SU-DHL-6 (cell line): ENCODE results near the gene UGT2A1.
"Not testable (repeated sequence)": the region's sequence is repeated elsewhere in the genome, so short reads cannot be mapped to it uniquely, and the experiment has no call there.

ENCODE experiments used
- H2AFZ ChIP-seq: fragments of 200-600 bp; sonication (generic); 2 replicates; pipeline ENCODE4 v1.6.1; 2014; ENCODE audit warnings: low read depth, mild to moderate bottlenecking, moderate library complexity, mixed read lengths, antibody characterized with exemption, low read length; ENCODE audit not compliant: severe bottlenecking
- H3F3A ChIP-seq: fragments of 200-600 bp; shearing (Covaris generic); 2 replicates; pipeline ENCODE4 v1.6.0; 2016; ENCODE audit warnings: antibody characterized with exemption, mild to moderate bottlenecking; ENCODE audit not compliant: insufficient read depth
- H3K27ac ChIP-seq: fragments of 200-600 bp; sonication (generic); 2 replicates; pipeline ENCODE4 v1.5.1; 2016; ENCODE audit warnings: low read depth, mild to moderate bottlenecking, low read length, moderate library complexity, mixed read lengths
- H3K27me3 ChIP-seq: fragments of 200-600 bp; sonication (generic), shearing (Covaris generic); 2 replicates; pipeline ENCODE4 v1.6.0; 2014; ENCODE audit warnings: mild to moderate bottlenecking, low read length
- H3K36me3 ChIP-seq: fragments of 200-600 bp; sonication (generic); 2 replicates; pipeline ENCODE4 v1.6.1; 2014; ENCODE audit warnings: mild to moderate bottlenecking, low read length, mixed read lengths
- H3K4me2 ChIP-seq: fragments of 300-600, 200-600 bp; shearing (Covaris generic), sonication (generic); 2 replicates; pipeline ENCODE4 v1.6.0; 2014; ENCODE audit warnings: low read length, low read depth, mild to moderate bottlenecking; ENCODE audit not compliant: poor library complexity, severe bottlenecking
- H3K4me3 ChIP-seq: fragments of 200-600 bp; sonication (generic); 2 replicates; pipeline ENCODE4 v1.5.1; 2014; ENCODE audit warnings: antibody characterized with exemption, low read length, mild to moderate bottlenecking, mixed read lengths; ENCODE audit not compliant: insufficient read depth, poor library complexity, severe bottlenecking
- H3K79me2 ChIP-seq: fragments of 200-600 bp; sonication (generic); 2 replicates; pipeline ENCODE4 v1.6.1; 2014; ENCODE audit warnings: mild to moderate bottlenecking, low read length, moderate library complexity; ENCODE audit not compliant: insufficient read depth
- H3K9ac ChIP-seq: fragments of 200-600 bp; sonication (generic); 2 replicates; pipeline ENCODE4 v1.7.0; 2014; ENCODE audit warnings: mild to moderate bottlenecking, low read length
- H3K9me2 ChIP-seq: fragments of 200-600 bp; sonication (generic); replicated peaks from 2 replicates; pipeline ENCODE4 v1.6.1; 2014; ENCODE audit warnings: low read length; ENCODE audit not compliant: insufficient read depth
- H3K9me3 ChIP-seq: fragments of 200-600 bp; sonication (generic); 2 replicates; pipeline ENCODE4 v1.6.1; 2014; ENCODE audit warnings: low read length, mixed read lengths; ENCODE audit not compliant: insufficient read depth
- H4K20me1 ChIP-seq: fragments of 200-600 bp; sonication (generic); 2 replicates; pipeline ENCODE4 v1.6.1; 2014; ENCODE audit warnings: low read depth, mild to moderate bottlenecking, antibody characterized with exemption, low read length, moderate library complexity, mixed read lengths
- EZH2phosphoT487 ChIP-seq: fragments of 200-600 bp; sonication (generic), shearing (Covaris generic); conservative IDR thresholded peaks from 2 replicates; pipeline ENCODE4 v1.6.1; 2018; ENCODE audit warnings: mild to moderate bottlenecking, antibody characterized with exemption, low read length, moderate library complexity, mixed read lengths
- TF ChIP-seq, protein P1 (sequence below): fragments of 200-600 bp; sonication (generic); IDR thresholded peaks from one replicate; pipeline ENCODE4 v1.5.1; 2017; ENCODE audit warnings: antibody characterized with exemption, mild to moderate bottlenecking, low read length, moderate library complexity; ENCODE audit not compliant: insufficient read depth, poor library complexity, severe bottlenecking

The UGT2A1 gene

GRCh38 chr4:69668680-69669079 lies 15.6 kb upstream of the UGT2A1 start:
- TF ChIP-seq, protein P1, sequence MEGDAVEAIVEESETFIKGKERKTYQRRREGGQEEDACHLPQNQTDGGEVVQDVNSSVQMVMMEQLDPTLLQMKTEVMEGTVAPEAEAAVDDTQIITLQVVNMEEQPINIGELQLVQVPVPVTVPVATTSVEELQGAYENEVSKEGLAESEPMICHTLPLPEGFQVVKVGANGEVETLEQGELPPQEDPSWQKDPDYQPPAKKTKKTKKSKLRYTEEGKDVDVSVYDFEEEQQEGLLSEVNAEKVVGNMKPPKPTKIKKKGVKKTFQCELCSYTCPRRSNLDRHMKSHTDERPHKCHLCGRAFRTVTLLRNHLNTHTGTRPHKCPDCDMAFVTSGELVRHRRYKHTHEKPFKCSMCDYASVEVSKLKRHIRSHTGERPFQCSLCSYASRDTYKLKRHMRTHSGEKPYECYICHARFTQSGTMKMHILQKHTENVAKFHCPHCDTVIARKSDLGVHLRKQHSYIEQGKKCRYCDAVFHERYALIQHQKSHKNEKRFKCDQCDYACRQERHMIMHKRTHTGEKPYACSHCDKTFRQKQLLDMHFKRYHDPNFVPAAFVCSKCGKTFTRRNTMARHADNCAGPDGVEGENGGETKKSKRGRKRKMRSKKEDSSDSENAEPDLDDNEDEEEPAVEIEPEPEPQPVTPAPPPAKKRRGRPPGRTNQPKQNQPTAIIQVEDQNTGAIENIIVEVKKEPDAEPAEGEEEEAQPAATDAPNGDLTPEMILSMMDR: no peak
- TF ChIP-seq EZH2phosphoT487: no peak
- no peaks in the 10 kb centered on the region for H3F3A ChIP-seq
- H3K9ac ChIP-seq: no peak overlapping the region

GRCh38 chr4:69664009-69664408 lies 11.0 kb upstream of the UGT2A1 start:
- not testable (repeated sequence) for H3K36me3 ChIP-seq, H2AFZ ChIP-seq, H3K9me3 ChIP-seq, H3K4me3 ChIP-seq, H3K27ac ChIP-seq, H3K9ac ChIP-seq, H3K4me2 ChIP-seq, H4K20me1 ChIP-seq, H3K9me2 ChIP-seq, H3K27me3 ChIP-seq, H3F3A ChIP-seq, H3K79me2 ChIP-seq

More at GRCh38 chr4:69668680-69669079, 15.6 kb upstream of the UGT2A1 start:
- Histone ChIP-seq H3K9me3 (no peaks in the 10 kb centered on the region), H2AFZ (no peak overlapping the region), H3K27me3 (no peaks in the 10 kb centered on the region), H3K9me2 (no peaks in the 10 kb centered on the region), H3K27ac (no peak overlapping the region), H3K4me2 (no peak overlapping the region), H4K20me1 (no peaks in the 10 kb centered on the region), H3K36me3 (no peaks in the 10 kb centered on the region), H3K79me2 (no peaks in the 10 kb centered on the region), H3K4me3 (no peak overlapping the region)

- not testable (repeated sequence) for H3F3A ChIP-seq, H3K27ac ChIP-seq, H3K9me3 ChIP-seq, H2AFZ ChIP-seq, H3K36me3 ChIP-seq, H3K27me3 ChIP-seq, H3K4me3 ChIP-seq, H3K9me2 ChIP-seq, H4K20me1 ChIP-seq, H3K79me2 ChIP-seq, H3K9ac ChIP-seq, H3K4me2 ChIP-seq
These were observed 8.2 kb upstream of the UGT2A1 start for GRCh38 chr4:69661130-69661803.

DNA sequence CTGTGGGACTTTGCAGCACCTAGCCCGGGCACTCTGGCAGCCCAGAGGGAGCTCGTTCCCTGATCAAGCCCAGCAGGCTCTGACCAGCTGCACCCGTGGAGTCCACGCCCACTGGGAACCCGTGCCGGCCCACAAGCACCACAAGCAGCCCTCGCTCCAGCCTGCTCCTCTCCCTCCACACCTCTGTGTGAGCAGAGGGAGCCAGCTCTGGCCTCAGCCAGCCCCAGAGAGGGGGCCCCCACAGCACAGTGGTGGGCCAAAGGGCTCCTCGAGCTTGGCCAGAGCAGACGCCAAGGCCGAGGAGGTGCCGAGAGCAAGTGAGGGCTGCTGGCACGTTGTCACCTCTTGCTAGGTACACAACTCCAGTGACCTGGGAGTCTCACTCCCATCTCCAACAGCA lies 5.1 kb upstream of the UGT2A1 start:
- Histone ChIP-seq H3K79me2 (no peaks in the 10 kb centered on the region), H2AFZ (no peak overlapping the region), H3K27ac (no peak overlapping the region), H3K4me3 (no peak overlapping the region), H3K9me2 (no peaks in the 10 kb centered on the region), H3F3A (no peaks in the 10 kb centered on the region), H4K20me1 (no peaks in the 10 kb centered on the region), H3K27me3 (no peaks in the 10 kb centered on the region), H3K36me3 (no peaks in the 10 kb centered on the region), H3K9ac (no peak overlapping the region), H3K4me2 (no peak overlapping the region), H3K9me3 (no peaks in the 10 kb centered on the region)
- TF ChIP-seq EZH2phosphoT487: no peak
- TF ChIP-seq, protein P1: no peak
